HepG2 (cell line): ENCODE measurements around the gene FHIT. TPM values are rescaled to one million over a fixed set of nuclear protein-coding genes. Genes with fewer than 3 reads are reported as not detected.

Source experiments
- ATAC-seq: fragments of 200-7000 bp; cut with Tn5 transposase; 3 replicates; pipeline ENCODE4 v1.9.1; 2020; ENCODE audit warnings: mild to moderate bottlenecking, moderate library complexity
- BruUV-seq: library from RNA; stranded (reverse); fragments of 400-500 nt; replicated peaks from 2 replicates; lab custom pipeline; 2021; lab: Mats Ljungman, UMichigan
- CTCF ChIA-PET: fragments of 300-600 bp; formaldehyde crosslinking; extraction: SDS; loops from one replicate; lab custom pipeline; 2021; ENCODE audit warnings: low total read pairs, inconsistent platforms, low intra/inter-chr PET ratio; lab: Yijun Ruan, JAX
- POLR2A ChIA-PET: fragments of 350-600 bp; sonication (Branson Sonifier 250); formaldehyde crosslinking; loops from one replicate; lab custom pipeline; 2020; ENCODE audit warnings: antibody characterized with exemption, inconsistent platforms; lab: Yijun Ruan, JAX
- DNase-seq: peaks from one replicate; pipeline ENCODE4 v3.0.0-alpha.2; 2015; ENCODE audit warnings: low spot score
- FAIRE-seq: peaks from 3 replicates; lab custom pipeline; 2011; peaks lifted over from hg19 to GRCh38; lab: Jason Lieb, UNC
- H2AFZ ChIP-seq: one replicate; pipeline ENCODE4 v1.6.1; 2011; ENCODE audit warnings: low read length, inconsistent platforms
- H3K27ac ChIP-seq: fragments of 300-600 bp; 3 replicates; pipeline ENCODE4 v1.8.0; 2011; ENCODE audit warnings: mixed run types, mild to moderate bottlenecking, mixed read lengths, low read length, inconsistent platforms; ENCODE audit not compliant: insufficient read depth; ENCODE audit errors: extremely low read length
- H3K27me3 ChIP-seq, 2 experiments: fragments of 200-600 bp in 1 of 2; 2 replicates in 1 of 2; 3 replicates in 1 of 2; pipeline versions ENCODE4 v1.6.0 to v1.8.0; 2011; ENCODE audit warnings: low read length in 2 of 2, mild to moderate bottlenecking in 2 of 2, moderate library complexity in 2 of 2, inconsistent platforms in 1 of 2; ENCODE audit not compliant: insufficient read depth in 2 of 2, control insufficient read depth in 1 of 2
- H3K36me3 ChIP-seq, 2 experiments: fragments of 200-600 bp in 1 of 2; replicated peaks in 1 of 2; 2 replicates in 1 of 2; 3 replicates in 1 of 2; pipeline versions ENCODE4 v1.5.1 to v1.8.0; 2011; ENCODE audit warnings: low read length in 2 of 2, inconsistent platforms in 1 of 2; ENCODE audit not compliant: insufficient read depth in 2 of 2, control insufficient read depth in 1 of 2
- H3K4me1 ChIP-seq: 2 replicates; pipeline ENCODE4 v1.5.1; 2012; ENCODE audit warnings: low read length, inconsistent platforms; ENCODE audit not compliant: insufficient read depth
- H3K4me2 ChIP-seq: 2 replicates; pipeline ENCODE4 v1.6.0; 2011; ENCODE audit warnings: low read depth, low read length, inconsistent platforms
- H3K4me3 ChIP-seq, 3 experiments: fragments of 200-600 bp in 1 of 3; sonication (generic), shearing (Covaris generic) in 1 of 3; replicated peaks in 1 of 3; 2 replicates each; pipeline ENCODE4 v1.5.1; 2011 to 2016; ENCODE audit warnings: low read length in 3 of 3, inconsistent platforms in 2 of 3, low read depth in 2 of 3, mild to moderate bottlenecking in 2 of 3, control low read depth in 1 of 3, mixed read lengths in 1 of 3; ENCODE audit not compliant: insufficient read depth in 1 of 3
- H3K79me2 ChIP-seq: one replicate; pipeline ENCODE4 v1.6.1; 2011; ENCODE audit warnings: low read length, inconsistent platforms; ENCODE audit not compliant: insufficient read depth
- H3K9ac ChIP-seq: 2 replicates; pipeline ENCODE4 v1.6.0; 2011; ENCODE audit warnings: mild to moderate bottlenecking, low read depth, low read length, inconsistent platforms; ENCODE audit not compliant: insufficient read depth
- H3K9me3 ChIP-seq: 2 replicates; pipeline ENCODE4 v1.5.1; 2012; ENCODE audit warnings: mild to moderate bottlenecking, low read length
- H4K20me1 ChIP-seq: 2 replicates; pipeline ENCODE4 v1.6.0; 2011; ENCODE audit warnings: inconsistent platforms, mild to moderate bottlenecking, low read length, moderate library complexity; ENCODE audit not compliant: insufficient read depth
- ATF6 ChIP-seq: sonication (generic); formaldehyde crosslinking; conservative IDR thresholded peaks from 2 replicates; pipeline ENCODE4 v1.4.0; 2020; ENCODE audit warnings: missing genetic modification reagents
- DNMT3B ChIP-seq: conservative IDR thresholded peaks from 2 replicates; pipeline ENCODE4 v1.6.1; 2016; ENCODE audit warnings: missing biosample characterization, control low read depth
- FLYWCH1 ChIP-seq: sonication (generic); formaldehyde crosslinking; IDR thresholded peaks from 2 replicates; pipeline ENCODE4 v1.8.1; 2023; ENCODE audit warnings: mild to moderate bottlenecking, missing genetic modification reagents
- FOSL2 ChIP-seq: sonication (generic); formaldehyde crosslinking; IDR thresholded peaks from 2 replicates; pipeline ENCODE4 v1.4.0; 2020; ENCODE audit warnings: missing genetic modification reagents
- FOXO4 ChIP-seq: sonication (generic); formaldehyde crosslinking; conservative IDR thresholded peaks from 2 replicates; pipeline ENCODE4 v1.8.1; 2023; ENCODE audit warnings: missing genetic modification reagents
- HMG20A ChIP-seq: IDR thresholded peaks from 2 replicates; pipeline ENCODE4 v1.6.1; 2016; ENCODE audit warnings: borderline replicate concordance
- NR3C1 ChIP-seq: sonication (generic); formaldehyde crosslinking; IDR thresholded peaks from 2 replicates; pipeline ENCODE4 v1.4.0; 2020; ENCODE audit warnings: missing genetic modification reagents
- RAD51 ChIP-seq: fragments of 450-650 bp; IDR thresholded peaks from 2 replicates; pipeline ENCODE4 v1.6.1; 2016; ENCODE audit warnings: borderline replicate concordance
- SAP130 ChIP-seq: IDR thresholded peaks from 2 replicates; pipeline ENCODE4 v1.6.1; 2016; ENCODE audit warnings: low read depth
- SIX1 ChIP-seq: sonication (generic); formaldehyde crosslinking; IDR thresholded peaks from 2 replicates; pipeline ENCODE4 v1.4.0; 2020; ENCODE audit warnings: missing genetic modification reagents, borderline replicate concordance
- SMAD3 ChIP-seq: sonication (generic); formaldehyde crosslinking; IDR thresholded peaks from 2 replicates; pipeline ENCODE4 v1.4.0; 2020; ENCODE audit warnings: missing genetic modification reagents
- ZNF205 ChIP-seq: IDR thresholded peaks from 2 replicates; pipeline ENCODE4 v1.6.1; 2018; ENCODE audit warnings: missing biosample characterization, missing genetic modification reagents
- ZNF644 ChIP-seq: IDR thresholded peaks from 2 replicates; pipeline ENCODE4 v1.6.1; 2016; ENCODE audit warnings: low read depth
- ZNF792 ChIP-seq: IDR thresholded peaks from 2 replicates; pipeline ENCODE4 v1.6.1; 2016
- WGBS: methylation state at CpG from one replicate; pipeline ENCODE4 v1.1.6; 2017; ENCODE audit warnings: low lambda C conversion rate; 5-methylcytosine and 5-hydroxymethylcytosine counted together
- in situ Hi-C: cut with HindIII; loops from 2 replicates; pipeline ENCODE4 v1.10.0; 2017; ENCODE audit warnings: low pct_unique_long_range_greater_than_20kb; ENCODE audit not compliant: extremely low pct_ligation_motif_present
- intact Hi-C: fragments of 100-400 bp; cut with micrococcal nuclease; formaldehyde crosslinking; loops from one replicate; pipeline ENCODE4 v1.10.0; 2022; ENCODE audit not compliant: unreplicated experiment
- polyA plus RNA-seq, 8 experiments: library from polyadenylated mRNA; depleted of rRNA in 3 of 8; stranded (reverse) in 7 of 8; unstranded in 1 of 8; fragments of >200 nt; fragmentation: Illumina TruSeq in 4 of 8; extraction: Trizol in 4 of 8; gene quantifications; 2 replicates each; pipeline versions ENCODE4 v1.2.1 to v1.2.3, GENCODE V29; 2011 to 2016; ENCODE audit warnings: low read depth in 4 of 8, missing spikeins in 1 of 8, mixed read lengths in 1 of 8; ENCODE audit not compliant: insufficient read depth in 1 of 8
- total RNA-seq, 5 experiments: library from RNA; depleted of rRNA; stranded (reverse); fragments of >200 nt; fragmentation: Illumina TruSeq; extraction: Trizol; gene quantifications; 2 replicates each; pipeline ENCODE4 v1.2.3, GENCODE V29; 2016; ENCODE audit warnings: low read depth in 1 of 5
- TF ChIP-seq, protein P1 (sequence below): IDR thresholded peaks from 2 replicates; pipeline ENCODE4 v1.6.1; 2016; ENCODE audit warnings: low read depth

The FHIT gene
- total and polyA plus RNA-seq, 2 of the 13 experiments (the other 11 are each of a cell fraction or from before 2014, with no cell fraction given): 4.0 to 4.6 TPM

DNA sequence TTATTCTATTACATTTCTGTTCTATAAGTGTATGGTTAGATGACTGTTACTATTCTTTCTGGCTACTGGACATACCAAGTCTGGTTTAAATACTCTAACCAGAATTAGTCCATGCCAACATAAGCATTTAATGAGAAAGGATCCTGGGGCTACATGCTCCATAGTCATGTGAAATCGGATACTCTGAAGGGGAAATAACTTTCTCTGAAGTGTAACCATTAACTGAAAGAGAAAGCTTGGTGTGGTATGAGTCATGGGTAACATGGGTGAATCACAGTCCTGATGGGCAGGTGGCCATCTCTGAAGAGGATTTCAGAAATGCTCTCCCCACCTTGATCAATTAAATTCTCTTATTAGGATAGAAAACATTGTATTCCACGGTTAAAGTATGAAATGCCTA is 69.4 kb downstream of the FHIT start:
- H3K79me2 ChIP-seq: no peaks in the 10 kb centered on the region
- FAIRE-seq (no peak), ATAC-seq (peak; percentile 83), DNase-seq (peak; percentile 52)
- H3K9me3 ChIP-seq: no peaks in the 10 kb centered on the region
- in situ Hi-C loops: no loop called here
- WGBS: 52% methylated on average over 2 of the region's 2 CpGs
- H3K4me3 ChIP-seq: no peak overlapping the region
- intact Hi-C loops: no loop called here
- TF ChIP-seq HMG20A (CRISPR knock-in tag) (peak; percentile 31; the same call in 1 of the 2 replicates), ZNF792 (CRISPR knock-in tag) (no peak), ZNF644 (CRISPR knock-in tag) (peak; percentile 39; the same call in 1 of the 2 replicates), FLYWCH1 (CRISPR knock-in tag) (no peak), ATF6 (CRISPR knock-in tag) (no peak), SMAD3 (no peak), NR3C1 (CRISPR knock-in tag) (no peak), ZNF205 (CRISPR knock-in tag) (no peak), FOSL2 (CRISPR knock-in tag) (peak; percentile 84), SIX1 (peak; percentile 87; the same call in 1 of the 2 replicates), RAD51 (no peak), SAP130 (CRISPR knock-in tag) (0 out of 2 replicates have a peak, but pooled peaks have one; percentile 25), DNMT3B (CRISPR knock-in tag) (no peak), FOXO4 (CRISPR knock-in tag) (no peak)
- TF ChIP-seq, protein P1, sequence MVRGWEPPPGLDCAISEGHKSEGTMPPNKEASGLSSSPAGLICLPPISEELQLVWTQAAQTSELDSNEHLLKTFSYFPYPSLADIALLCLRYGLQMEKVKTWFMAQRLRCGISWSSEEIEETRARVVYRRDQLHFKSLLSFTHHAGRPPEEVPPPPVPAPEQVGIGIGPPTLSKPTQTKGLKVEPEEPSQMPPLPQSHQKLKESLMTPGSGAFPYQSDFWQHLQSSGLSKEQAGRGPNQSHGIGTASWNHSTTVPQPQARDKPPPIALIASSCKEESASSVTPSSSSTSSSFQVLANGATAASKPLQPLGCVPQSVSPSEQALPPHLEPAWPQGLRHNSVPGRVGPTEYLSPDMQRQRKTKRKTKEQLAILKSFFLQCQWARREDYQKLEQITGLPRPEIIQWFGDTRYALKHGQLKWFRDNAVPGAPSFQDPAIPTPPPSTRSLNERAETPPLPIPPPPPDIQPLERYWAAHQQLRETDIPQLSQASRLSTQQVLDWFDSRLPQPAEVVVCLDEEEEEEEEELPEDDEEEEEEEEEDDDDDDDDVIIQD (CRISPR knock-in tag): peak; percentile 80; the same call in 1 of the 2 replicates
- H3K27ac ChIP-seq: no peak overlapping the region
- BruUV-seq: no TSS peak
- H3K27me3 ChIP-seq: no peaks in the 10 kb centered on the region
- H3K9ac ChIP-seq: no peak overlapping the region
- H3K4me1 ChIP-seq: peaks cover 8% of the 10 kb centered on the region; the same call in 1 of the 2 replicates
- H3K36me3 ChIP-seq: no peaks in the 10 kb centered on the region
- ChIA-PET POLR2A (no interaction called here), CTCF (no interaction called here)
- no peaks in the 10 kb centered on the region for H4K20me1 ChIP-seq
- H3K4me2 ChIP-seq: no peak overlapping the region
- H2AFZ ChIP-seq: no peak overlapping the region
